GM18868 (cell line): ENCODE measurements around the gene MYG1.

ENCODE experiments used
- ATAC-seq: cut with Tn5 transposase; IDR thresholded peaks from one replicate; pipeline ENCODE4 v1.9.1; 2021; ENCODE audit warnings: mild to moderate bottlenecking, moderate library complexity; ENCODE audit not compliant: unreplicated experiment

The MYG1 gene

DNA sequence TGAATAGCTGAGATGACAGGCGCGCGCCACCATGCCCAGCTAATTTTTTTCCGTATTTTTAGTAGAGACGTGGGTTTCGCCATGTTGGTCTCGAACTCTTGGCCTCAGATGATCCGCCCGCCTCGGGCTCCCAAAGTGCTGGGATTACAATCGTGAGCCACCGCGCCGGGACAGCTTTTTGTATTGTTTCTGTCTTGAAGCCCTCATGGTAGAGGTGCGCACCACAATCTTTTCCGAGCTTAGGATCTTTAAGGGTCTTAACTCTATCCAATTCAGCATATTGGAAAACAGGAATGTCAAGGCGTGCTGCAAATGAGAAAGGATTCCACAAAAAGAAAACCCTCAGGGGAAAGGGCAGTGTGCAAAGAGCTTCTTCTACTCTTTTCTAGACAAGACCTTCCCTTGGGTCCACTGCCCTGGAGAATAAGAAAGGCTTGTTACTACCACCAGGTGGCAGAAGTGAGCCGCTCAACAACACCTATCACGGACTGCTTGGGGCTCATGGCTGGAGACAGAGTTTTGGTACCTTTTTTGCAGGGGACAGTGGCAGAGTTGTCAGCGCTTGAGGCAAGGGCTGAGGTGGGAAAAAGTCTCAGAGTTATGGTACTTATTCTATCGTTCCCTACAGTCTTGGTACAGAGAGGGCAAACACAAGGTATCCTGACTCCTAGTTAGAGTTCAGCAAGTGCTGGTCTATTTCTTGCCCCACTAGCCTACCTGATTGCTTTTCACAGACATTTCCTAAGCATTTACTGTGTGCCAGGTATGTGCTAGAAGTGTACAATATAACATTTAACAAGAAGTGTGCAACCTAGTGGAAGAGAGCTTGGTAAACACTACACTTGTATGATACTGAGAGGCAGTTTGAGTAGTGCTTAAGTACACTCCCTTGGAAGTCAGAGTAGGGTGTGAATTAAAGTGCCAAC is 53.1 kb downstream of the MYG1 start:
- peak; percentile 56 for ATAC-seq

DNA sequence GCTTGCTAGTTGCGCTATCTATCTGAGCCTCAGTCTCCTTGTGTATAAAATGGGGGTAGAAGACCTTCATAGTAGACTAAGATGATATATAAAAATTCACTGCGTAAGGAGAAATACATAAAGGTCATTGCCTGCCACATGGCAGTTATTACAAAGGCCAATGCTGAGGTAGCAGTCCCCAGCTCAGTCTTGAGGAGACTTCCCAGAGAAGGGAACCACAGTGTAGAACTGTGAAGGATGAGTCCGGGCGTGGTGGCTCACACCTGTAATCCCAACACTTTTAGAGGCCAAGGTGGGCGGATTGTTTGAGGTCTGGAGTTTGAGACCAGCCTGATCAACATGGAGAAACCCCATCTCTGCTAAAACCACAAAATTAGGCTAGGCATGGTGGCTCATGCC is 53.8 kb downstream of the MYG1 start:
- no peak for ATAC-seq

DNA sequence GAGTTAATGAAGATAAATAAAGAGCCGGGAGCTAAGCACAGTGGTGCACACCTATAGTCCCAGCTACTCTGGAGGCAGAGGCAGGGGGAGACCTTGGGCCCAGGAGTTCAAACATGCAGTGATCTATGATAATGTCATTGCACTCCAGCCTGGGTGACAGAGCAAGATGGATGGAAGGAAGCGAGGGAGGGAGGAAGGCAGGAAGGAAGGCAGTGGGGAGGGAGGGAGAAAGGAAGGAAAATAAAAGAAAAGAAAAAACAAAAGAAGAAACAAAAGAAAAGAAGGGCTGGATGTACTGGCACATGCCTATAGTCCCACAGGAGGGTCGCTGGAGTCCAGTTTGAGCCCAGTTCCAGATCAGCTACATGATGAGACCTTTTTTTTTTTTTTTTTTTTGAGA is 55.6 kb downstream of the MYG1 start:
- ATAC-seq = no peak
